HepG2 (cell line): ENCODE data around the gene ASB16. TPM values are rescaled to one million over a fixed set of nuclear protein-coding genes. Genes with fewer than 3 reads are reported as not detected.

ENCODE experiments used
- CENPX ChIP-seq: sonication (generic); formaldehyde crosslinking; IDR thresholded peaks from 2 replicates; pipeline ENCODE4 v1.9.0; 2021; ENCODE audit warnings: mild to moderate bottlenecking, missing genetic modification reagents, moderate library complexity
- HNRNPK ChIP-seq: fragments of 200-400 bp; formaldehyde crosslinking; IDR thresholded peaks from 2 replicates; pipeline ENCODE4 v1.6.1; 2018; ENCODE audit warnings: low read length, low read depth, moderate library complexity, mild to moderate bottlenecking; ENCODE audit not compliant: poor library complexity, severe bottlenecking
- JDP2 ChIP-seq: sonication (generic); formaldehyde crosslinking; IDR thresholded peaks from 2 replicates; pipeline ENCODE4 v1.8.1; 2022; ENCODE audit warnings: missing genetic modification reagents, borderline replicate concordance
- NFE2L1 ChIP-seq: sonication (generic); formaldehyde crosslinking; IDR thresholded peaks from 2 replicates; pipeline ENCODE4 v1.4.0; 2020; ENCODE audit warnings: missing genetic modification reagents, mild to moderate bottlenecking, borderline replicate concordance
- PAXIP1 ChIP-seq: sonication (generic); formaldehyde crosslinking; conservative IDR thresholded peaks from 2 replicates; pipeline ENCODE4 v1.4.0; 2020; ENCODE audit warnings: mild to moderate bottlenecking, missing genetic modification reagents, moderate library complexity
- REL ChIP-seq: sonication (generic); formaldehyde crosslinking; conservative IDR thresholded peaks from 2 replicates; pipeline ENCODE4 v1.8.0; 2022; ENCODE audit warnings: mild to moderate bottlenecking, missing genetic modification reagents, moderate library complexity
- SKI ChIP-seq: fragments of 450-650 bp; IDR thresholded peaks from one replicate; pipeline ENCODE4 v1.6.1; 2018; ENCODE audit warnings: mild to moderate bottlenecking; ENCODE audit not compliant: partially characterized antibody
- SP1 ChIP-seq, 2 experiments: fragments of 450-650 bp in 1 of 2; sonication (generic) in 1 of 2; formaldehyde crosslinking in 1 of 2; IDR thresholded peaks; 2 replicates each; pipeline versions ENCODE4 v1.4.0 to v1.6.1; 2016 to 2020; ENCODE audit warnings: missing genetic modification reagents in 1 of 2
- TAF1 ChIP-seq: sonication (generic); formaldehyde crosslinking; IDR thresholded peaks from 2 replicates; pipeline ENCODE4 v1.4.0; 2020; ENCODE audit warnings: missing genetic modification reagents
- ZNF121 ChIP-seq: sonication (generic); formaldehyde crosslinking; IDR thresholded peaks from 2 replicates; pipeline ENCODE4 v1.5.0; 2020; ENCODE audit warnings: mild to moderate bottlenecking, missing genetic modification reagents
- ZNF512B ChIP-seq: sonication (generic); formaldehyde crosslinking; IDR thresholded peaks from 2 replicates; pipeline ENCODE4 v1.5.1; 2020; ENCODE audit warnings: missing genetic modification reagents, mild to moderate bottlenecking, borderline replicate concordance
- ZNF574 ChIP-seq: sonication (generic); formaldehyde crosslinking; IDR thresholded peaks from 2 replicates; pipeline ENCODE4 v1.4.0; 2020; ENCODE audit warnings: missing genetic modification reagents
- polyA plus RNA-seq, 8 experiments: library from polyadenylated mRNA; depleted of rRNA in 3 of 8; stranded (reverse) in 7 of 8; unstranded in 1 of 8; fragments of >200 nt; fragmentation: Illumina TruSeq in 4 of 8; extraction: Trizol in 4 of 8; gene quantifications; 2 replicates each; pipeline versions ENCODE4 v1.2.1 to v1.2.3, GENCODE V29; 2011 to 2016; ENCODE audit warnings: low read depth in 4 of 8, missing spikeins in 1 of 8, mixed read lengths in 1 of 8; ENCODE audit not compliant: insufficient read depth in 1 of 8
- total RNA-seq, 5 experiments: library from RNA; depleted of rRNA; stranded (reverse); fragments of >200 nt; fragmentation: Illumina TruSeq; extraction: Trizol; gene quantifications; 2 replicates each; pipeline ENCODE4 v1.2.3, GENCODE V29; 2016; ENCODE audit warnings: low read depth in 1 of 5
- TF ChIP-seq, protein P1 (sequence below): sonication (generic); formaldehyde crosslinking; IDR thresholded peaks from 2 replicates; pipeline ENCODE4 v1.5.0; 2020; ENCODE audit warnings: mild to moderate bottlenecking, missing genetic modification reagents, borderline replicate concordance

Gene ASB16
- total and polyA plus RNA-seq, 2 of the 13 experiments (the other 11 are each of a cell fraction or from before 2014, with no cell fraction given): 0.07 TPM; not detected in 1

- no peak for TF ChIP-seq TAF1
- TF ChIP-seq ZNF574: no peak; the same call in 1 of the 2 replicates
- TF ChIP-seq CENPX (CRISPR knock-in tag): no peak
- peak; percentile 32; the same call in 1 of the 2 replicates for TF ChIP-seq ZNF121 (CRISPR knock-in tag)
- no peak for TF ChIP-seq HNRNPK
- TF ChIP-seq SKI: no peak
- no peak for TF ChIP-seq SP1 (IDR thresholded peaks at IDR 0.05)
- TF ChIP-seq SP1 (CRISPR knock-in tag; IDR thresholded peaks at IDR 0.05): no peak
- TF ChIP-seq JDP2 (CRISPR knock-in tag): no peak
- TF ChIP-seq ZNF512B (CRISPR knock-in tag): no peak
- TF ChIP-seq REL (CRISPR knock-in tag): no peak
- TF ChIP-seq, protein P1, sequence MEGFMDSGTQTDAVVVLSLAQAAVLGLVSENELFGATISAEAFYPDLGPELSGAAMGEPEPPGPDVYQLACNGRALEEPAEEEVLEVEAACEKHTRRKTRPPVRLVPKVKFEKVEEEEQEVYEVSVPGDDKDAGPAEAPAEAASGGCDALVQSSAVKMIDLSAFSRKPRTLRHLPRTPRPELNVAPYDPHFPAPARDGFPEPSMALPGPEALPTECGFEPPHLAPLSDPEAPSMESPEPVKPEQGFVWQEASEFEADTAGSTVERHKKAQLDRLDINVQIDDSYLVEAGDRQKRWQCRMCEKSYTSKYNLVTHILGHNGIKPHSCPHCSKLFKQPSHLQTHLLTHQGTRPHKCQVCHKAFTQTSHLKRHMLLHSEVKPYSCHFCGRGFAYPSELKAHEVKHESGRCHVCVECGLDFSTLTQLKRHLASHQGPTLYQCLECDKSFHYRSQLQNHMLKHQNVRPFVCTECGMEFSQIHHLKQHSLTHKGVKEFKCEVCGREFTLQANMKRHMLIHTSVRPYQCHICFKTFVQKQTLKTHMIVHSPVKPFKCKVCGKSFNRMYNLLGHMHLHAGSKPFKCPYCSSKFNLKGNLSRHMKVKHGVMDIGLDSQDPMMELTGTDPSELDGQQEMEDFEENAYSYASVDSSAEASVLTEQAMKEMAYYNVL (CRISPR knock-in tag): no peak
- TF ChIP-seq NFE2L1 (CRISPR knock-in tag): no peak
- TF ChIP-seq PAXIP1: peak; percentile 54; the same call in 1 of the 2 replicates
Observed at GRCh38 chr17:44184212-44184810, 13.8 kb downstream of the ASB16 start (continued).
